ENCODE data around the gene HMOX1.
"Not testable (repeated sequence)": the region's sequence is repeated elsewhere in the genome, so short reads cannot be mapped to it uniquely, and the experiment has no call there.

The HMOX1 gene

GRCh38 chr22:35437049-35437448 lies 56.2 kb downstream of the HMOX1 start:
- no peak for DNase-seq

- not testable (repeated sequence) for DNase-seq
Observed at GRCh38 chr22:35438673-35439364, 57.9 kb downstream of the HMOX1 start.

DNA sequence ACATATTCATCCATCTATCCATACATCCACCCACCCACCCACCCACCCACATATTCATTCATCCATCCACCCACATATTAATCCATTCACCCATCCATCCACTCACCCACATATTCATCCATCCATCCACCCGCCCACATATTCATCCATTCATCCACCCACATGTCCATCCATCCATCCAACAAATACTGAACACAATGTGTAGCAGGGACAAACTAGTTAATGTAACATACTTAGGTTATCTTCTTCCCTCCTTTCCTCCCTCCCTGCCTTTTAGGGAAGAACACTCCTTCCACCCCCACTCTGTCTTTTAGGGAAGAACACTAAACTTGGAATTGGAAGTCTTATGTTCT lies 58.4 kb downstream of the HMOX1 start:
- DNase-seq: no peak

GRCh38 chr22:35440129-35440528 lies 59.2 kb downstream of the HMOX1 start:
- no peak for DNase-seq

- DNase-seq: no peak
Observed at GRCh38 chr22:35441489-35442100, 60.7 kb downstream of the HMOX1 start.

- no peak for DNase-seq
Observed at GRCh38 chr22:35442471-35442870, 61.6 kb downstream of the HMOX1 start.

GRCh38 chr22:35443338-35443737 lies 62.4 kb downstream of the HMOX1 start:
- DNase-seq: no peak

Data from eye (tissue), 1 donor.